PC-3 (cell line): Measurements from ENCODE around the gene ANKS4B.

Experiments used
- CTCF ChIP-seq: fragments of 300-600 bp; sonication (generic); conservative IDR thresholded peaks from 2 replicates; pipeline ENCODE4 v1.5.1; 2017; ENCODE audit warnings: antibody characterized with exemption, low read depth, mild to moderate bottlenecking, low read length
- EZH2 ChIP-seq: fragments of 300-600 bp; sonication (generic); IDR thresholded peaks from one replicate; pipeline ENCODE4 v1.6.1; 2017; ENCODE audit warnings: antibody characterized with exemption, mild to moderate bottlenecking, low read length; ENCODE audit not compliant: unreplicated experiment
- EZH2phosphoT487 ChIP-seq: fragments of 300-600 bp; sonication (generic); IDR thresholded peaks from 2 replicates; pipeline ENCODE4 v1.6.1; 2018; ENCODE audit warnings: mild to moderate bottlenecking, antibody characterized with exemption, low read length, borderline replicate concordance

GRCh38 chr16:21197621-21198020, 35.9 kb upstream of the ANKS4B start:
- no peak for TF ChIP-seq CTCF
- no peak for TF ChIP-seq EZH2phosphoT487
- no peak for TF ChIP-seq EZH2
